ENCODE measurements around the gene TNXB.
"Not testable (repeated sequence)": the region's sequence is repeated elsewhere in the genome, so short reads cannot be mapped to it uniquely, and the experiment has no call there.

Gene TNXB

DNA sequence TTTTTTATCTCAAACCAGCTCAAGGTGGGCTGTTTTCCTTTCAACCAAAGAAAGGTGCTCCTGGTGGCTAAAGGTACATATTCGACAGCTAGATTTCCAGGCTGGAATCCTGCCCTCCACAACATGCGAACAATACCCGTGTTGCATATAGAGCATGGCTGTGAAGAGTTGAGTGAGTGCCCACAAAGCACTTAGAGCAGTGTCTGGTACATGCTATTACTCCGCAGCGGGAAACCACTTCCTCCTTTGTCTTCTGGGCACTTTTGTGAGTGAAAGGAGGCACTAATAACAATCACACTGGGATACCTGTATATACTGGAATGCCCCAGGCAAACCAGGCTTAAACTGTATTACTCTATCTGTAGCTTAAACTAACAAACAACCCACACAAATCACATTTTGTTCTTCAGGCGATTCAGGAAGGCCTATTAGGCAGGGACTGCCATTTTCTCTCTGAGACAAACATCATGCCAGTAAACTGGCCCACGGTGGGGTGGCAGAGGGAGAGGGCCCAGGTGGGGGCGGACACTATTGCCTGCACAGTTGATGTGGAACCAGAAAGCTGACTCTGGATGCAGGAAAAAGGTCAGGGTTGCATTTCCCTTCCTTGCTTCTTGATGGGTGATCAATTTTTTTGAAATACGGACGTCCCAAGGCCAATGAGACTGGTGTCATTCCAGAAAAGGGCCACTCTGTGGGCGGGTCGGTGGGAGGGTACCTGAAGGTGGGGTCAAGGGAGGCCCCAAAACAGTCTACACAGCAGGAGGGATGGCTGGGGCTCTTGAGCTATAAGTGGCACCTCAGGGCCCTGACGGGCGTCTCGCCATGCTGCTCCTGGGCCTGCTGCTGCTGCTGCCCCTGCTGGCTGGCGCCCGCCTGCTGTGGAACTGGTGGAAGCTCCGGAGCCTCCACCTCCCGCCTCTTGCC, 71.3 kb downstream of the TNXB start, which contains the start of gene CYP21A2:
Gene CYP21A2 (plus strand): TSS at position 818 of the 927 bp plus-strand sequence. CDS start 8 bp downstream, at position 826.
- not testable (repeated sequence) for DNase-seq (ENCODE audit: low read depth)

DNA sequence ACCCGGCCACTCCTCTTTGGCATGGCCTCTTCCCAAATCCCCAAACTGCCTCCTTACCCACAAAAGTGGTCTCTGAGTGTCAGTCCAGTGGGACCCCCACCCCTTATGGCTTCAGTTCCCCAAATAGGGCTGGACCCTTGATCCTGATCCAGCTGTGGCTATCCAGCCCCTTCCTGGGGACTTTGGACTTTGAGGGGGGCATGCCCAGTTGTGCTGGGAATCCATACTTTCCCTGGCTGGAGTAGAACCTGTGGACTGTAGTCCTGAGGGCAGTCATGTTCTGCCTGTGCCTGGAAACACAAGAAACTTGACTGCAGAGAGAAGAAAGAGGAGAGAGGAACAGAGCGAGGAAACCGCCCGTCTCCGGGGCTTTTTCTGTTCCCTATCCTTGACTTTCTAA, 72.0 kb downstream of the TNXB start:
- not testable (repeated sequence) for DNase-seq (ENCODE audit: low read depth)

DNA sequence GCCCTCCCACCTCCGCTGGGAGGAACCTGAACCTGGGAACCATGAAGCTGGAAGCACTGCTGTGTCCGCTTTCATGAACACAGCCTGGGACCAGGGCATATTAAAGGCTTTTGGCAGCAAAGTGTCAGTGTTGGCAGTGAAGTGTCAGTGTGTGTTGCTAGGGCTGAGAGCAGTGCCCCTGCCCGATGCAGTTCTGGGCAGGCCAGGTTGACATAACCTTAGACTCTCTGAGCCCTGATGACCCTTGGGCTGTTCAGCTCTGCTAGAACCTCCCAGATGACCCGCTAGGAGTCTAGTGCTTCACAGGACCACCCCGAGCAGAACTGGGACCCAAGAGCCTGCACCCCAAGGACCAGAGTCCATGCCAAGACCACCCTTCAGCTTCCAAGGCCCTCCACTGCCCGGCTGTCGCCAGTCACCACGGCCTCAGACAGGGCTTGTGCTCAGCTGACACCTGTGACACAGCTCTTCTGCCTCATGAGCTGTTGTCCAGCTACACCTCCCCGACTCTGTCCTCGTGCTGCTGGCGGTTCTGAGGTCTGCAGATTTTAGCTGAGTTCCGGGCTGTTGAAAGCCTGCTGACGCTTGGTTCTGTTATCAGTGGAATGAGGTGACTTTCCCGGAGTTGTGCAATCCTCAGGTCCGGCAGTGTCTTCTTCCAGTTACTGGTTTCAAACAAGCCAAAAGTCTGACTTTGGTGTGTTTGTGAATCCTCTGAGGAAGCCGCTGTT, 73.7 kb downstream of the TNXB start:
- DNase-seq (ENCODE audit: low read depth), result not testable (repeated sequence)

DNA sequence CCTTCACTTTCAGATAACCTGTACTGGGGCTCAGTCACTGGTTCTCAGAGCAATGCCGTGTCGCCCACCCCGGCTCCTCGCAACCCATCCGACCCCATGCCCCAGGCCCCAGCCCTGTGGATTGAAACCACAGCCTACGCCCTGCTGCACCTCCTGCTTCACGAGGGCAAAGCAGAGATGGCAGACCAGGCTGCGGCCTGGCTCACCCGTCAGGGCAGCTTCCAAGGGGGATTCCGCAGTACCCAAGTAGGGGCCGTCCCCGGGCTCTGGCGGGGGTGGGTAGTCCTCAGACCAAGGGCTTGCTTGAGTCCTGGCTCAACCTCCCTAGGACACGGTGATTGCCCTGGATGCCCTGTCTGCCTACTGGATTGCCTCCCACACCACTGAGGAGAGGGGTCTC, 79.6 kb downstream of the TNXB start:
- not testable (repeated sequence) for DNase-seq (ENCODE audit: low read depth)

GRCh38 chr6:32028631-32029030, 80.5 kb downstream of the TNXB start:
- not testable (repeated sequence) for DNase-seq (ENCODE audit: low read depth)

DNA sequence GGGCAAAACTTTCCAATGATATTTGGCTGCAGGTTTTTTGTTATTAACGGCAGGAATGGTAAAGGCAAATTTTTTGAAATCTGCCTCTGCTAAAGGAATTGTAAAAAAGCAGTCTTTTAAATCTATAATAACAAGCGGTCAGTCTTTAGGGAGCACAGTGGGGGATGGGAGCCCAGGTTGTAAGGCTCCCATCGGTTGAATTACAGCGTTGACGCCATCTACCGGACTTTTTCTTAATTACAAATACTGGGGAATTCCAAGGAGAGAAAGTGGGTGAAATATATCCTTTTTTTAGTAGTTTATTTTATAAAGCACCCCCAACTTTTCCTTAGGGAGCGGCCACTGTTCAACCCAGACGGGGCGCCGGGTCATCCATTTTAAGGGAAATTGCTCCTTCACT, 87.0 kb downstream of the TNXB start:
- DNase-seq (ENCODE audit: low read depth), result not testable (repeated sequence)

DNA sequence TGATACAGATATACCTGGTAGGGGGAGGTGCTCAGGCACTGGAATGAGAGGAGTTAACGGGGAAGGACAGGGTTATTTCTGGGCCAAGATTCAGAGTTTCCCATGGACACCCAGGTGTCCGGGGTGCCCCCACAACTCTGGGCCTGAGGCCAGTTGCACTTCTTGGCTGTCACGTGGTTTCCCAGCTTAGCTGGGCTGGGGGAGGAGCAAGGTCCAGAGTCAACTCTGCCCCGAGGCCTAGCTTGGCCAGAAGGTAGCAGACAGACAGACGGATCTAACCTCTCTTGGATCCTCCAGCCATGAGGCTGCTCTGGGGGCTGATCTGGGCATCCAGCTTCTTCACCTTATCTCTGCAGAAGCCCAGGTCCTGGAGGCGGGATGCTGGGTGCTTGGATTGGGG, 94.6 kb downstream of the TNXB start, which contains the start of gene C4B:
Gene C4B (plus strand): TSS at position 249 of the 400 bp plus-strand sequence. CDS start 51 bp downstream, at position 300.
- DNase-seq (ENCODE audit: low read depth), result not testable (repeated sequence)

GRCh38 chr6:32013738-32014137, 95.4 kb downstream of the TNXB start:
- not testable (repeated sequence) for DNase-seq (ENCODE audit: low read depth)

DNA sequence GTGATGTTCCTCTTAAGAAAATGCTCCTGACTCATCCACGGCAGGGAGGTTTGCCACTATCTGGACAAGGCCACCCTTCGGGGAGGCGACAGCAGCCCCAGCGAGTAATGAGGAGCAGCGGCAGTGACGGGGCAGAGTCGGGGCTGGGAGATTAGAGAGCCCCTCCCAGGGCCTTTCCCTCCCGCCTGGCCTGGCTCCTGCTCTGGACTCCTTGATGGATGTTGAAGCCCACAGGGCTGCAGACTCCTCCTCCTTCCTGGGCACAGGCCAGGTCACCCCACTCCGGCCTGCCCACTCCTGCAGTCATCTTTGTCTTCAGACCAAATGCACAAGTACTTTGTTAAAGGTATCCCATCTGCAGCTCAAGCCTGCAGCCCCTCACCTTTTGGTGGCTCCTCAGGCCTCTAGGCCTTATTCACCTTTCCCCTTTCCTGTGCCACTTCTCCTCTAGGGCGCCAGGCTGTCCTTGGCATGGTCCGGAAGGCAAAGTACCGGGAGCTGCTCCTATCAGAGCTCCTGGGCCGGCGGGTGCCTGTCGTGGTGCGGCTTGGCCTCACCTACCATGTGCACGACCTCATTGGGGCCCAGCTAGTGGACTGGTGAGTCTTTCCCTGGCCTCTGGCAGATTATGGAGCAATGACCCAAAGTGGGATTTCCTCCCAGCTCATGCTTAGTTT, 96.1 kb downstream of the TNXB start:
- DNase-seq (ENCODE audit: low read depth), result not testable (repeated sequence)

DNA sequence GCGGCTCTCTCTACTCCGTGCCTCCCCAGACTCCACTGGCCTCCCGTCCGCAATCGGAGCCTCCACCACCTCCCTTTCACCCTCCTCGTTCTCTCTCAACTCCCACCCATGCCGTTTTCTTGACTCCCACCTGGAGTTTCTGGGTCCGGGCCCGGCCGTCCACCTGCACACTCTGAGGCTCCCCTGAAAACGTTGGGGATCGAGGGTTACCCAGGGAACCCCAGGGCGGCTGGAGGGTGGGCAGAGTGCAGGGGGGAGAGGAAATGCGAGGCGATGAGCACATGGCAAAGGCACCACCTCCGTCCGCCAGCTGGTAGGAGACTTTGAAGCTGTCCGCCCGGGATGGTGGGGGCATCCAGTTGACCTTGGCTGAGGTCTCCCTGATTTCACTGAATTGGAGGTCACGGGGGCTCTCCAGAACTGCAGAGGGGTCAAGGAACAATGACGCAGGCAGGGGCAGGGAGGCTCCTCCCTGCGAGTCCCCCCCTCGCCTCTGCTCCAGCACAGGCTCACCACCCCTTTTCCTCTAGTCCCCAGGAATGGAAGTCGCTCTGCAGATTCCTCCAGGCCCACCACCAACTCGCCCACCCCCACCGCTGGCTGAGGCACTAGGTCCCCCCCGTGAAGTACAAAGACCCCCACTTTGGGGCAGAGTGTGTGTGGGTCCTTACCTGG, 98.1 kb downstream of the TNXB start:
- DNase-seq (ENCODE audit: low read depth), result not testable (repeated sequence)

GRCh38 chr6:32009537-32009936, 99.6 kb downstream of the TNXB start:
- not testable (repeated sequence) for DNase-seq (ENCODE audit: low read depth)

DNA sequence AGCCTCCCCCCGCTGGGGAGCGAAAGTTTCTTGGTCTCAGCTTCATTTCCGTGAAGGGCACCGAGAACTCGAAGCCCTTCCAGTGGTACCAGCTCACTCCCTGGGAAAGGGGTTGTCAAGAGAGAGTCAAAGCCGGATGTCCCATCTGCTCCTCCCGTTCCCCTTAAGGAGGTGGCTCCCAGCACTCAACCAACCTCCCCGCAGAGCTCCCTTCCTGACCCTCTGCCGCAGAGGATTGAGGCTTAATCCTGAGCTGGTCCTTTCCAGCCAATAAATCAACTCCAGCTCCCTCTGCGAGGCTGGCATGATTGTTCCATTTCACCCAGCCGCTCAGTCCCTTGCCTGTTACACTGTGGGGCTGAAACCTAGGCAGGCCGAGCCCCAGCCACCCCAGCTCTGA, 100.5 kb downstream of the TNXB start:
- not testable (repeated sequence) for DNase-seq (ENCODE audit: low read depth)

DNA sequence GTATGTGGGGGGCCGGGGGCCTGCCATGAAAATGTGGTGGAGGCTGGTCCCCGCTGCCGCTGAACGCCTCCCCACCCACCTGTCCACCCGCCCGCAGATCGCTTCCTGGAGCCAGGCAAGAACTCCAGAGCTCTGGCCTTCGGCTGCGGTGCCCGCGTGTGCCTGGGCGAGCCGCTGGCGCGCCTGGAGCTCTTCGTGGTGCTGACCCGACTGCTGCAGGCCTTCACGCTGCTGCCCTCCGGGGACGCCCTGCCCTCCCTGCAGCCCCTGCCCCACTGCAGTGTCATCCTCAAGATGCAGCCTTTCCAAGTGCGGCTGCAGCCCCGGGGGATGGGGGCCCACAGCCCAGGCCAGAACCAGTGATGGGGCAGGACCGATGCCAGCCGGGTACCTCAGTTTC, 101.1 kb downstream of the TNXB start:
- not testable (repeated sequence) for DNase-seq (ENCODE audit: low read depth)

GRCh38 chr6:32007086-32007485, 102.1 kb downstream of the TNXB start:
- DNase-seq (ENCODE audit: low read depth), result not testable (repeated sequence)

DNA sequence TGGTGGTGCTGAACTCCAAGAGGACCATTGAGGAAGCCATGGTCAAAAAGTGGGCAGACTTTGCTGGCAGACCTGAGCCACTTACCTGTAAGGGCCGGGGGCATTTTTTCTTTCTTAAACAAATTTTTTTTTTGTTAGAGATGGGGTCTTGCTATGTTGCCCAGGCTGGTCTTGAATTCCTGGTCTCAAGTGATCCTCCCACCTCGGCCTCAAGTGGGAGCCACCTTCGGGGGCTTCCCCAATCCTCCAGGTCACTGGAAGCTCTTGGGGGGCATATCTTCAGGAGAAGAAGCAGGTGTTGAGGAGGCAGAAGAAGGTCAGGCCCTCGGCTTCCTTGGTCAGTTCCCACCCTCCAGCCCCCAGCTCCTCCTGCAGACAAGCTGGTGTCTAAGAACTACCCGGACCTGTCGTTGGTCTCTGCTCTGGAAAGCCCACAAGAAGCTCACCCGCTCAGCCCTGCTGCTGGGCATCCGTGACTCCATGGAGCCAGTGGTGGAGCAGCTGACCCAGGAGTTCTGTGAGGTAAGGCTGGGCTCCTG, 103.1 kb downstream of the TNXB start:
- DNase-seq (ENCODE audit: low read depth), result not testable (repeated sequence)

DNA sequence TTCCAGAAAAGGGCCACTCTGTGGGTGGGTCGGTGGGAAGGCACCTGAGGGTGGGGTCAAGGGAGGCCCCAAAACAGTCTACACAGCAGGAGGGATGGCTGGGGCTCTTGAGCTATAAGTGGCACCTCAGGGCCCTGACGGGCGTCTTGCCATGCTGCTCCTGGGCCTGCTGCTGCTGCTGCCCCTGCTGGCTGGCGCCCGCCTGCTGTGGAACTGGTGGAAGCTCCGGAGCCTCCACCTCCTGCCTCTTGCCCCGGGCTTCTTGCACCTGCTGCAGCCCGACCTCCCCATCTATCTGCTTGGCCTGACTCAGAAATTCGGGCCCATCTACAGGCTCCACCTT, 103.6 kb downstream of the TNXB start:
- DNase-seq (ENCODE audit: low read depth), result not testable (repeated sequence)

GRCh38 chr6:32004864-32005537, 104.1 kb downstream of the TNXB start:
- not testable (repeated sequence) for DNase-seq (ENCODE audit: low read depth)

GRCh38 chr6:32004393-32004792, 104.7 kb downstream of the TNXB start:
- DNase-seq (ENCODE audit: low read depth), result not testable (repeated sequence)

GRCh38 chr6:32003301-32003700, 105.8 kb downstream of the TNXB start:
- DNase-seq (ENCODE audit: low read depth), result not testable (repeated sequence)

- DNase-seq (ENCODE audit: low read depth), result not testable (repeated sequence)
Observed at GRCh38 chr6:32002546-32003268, 106.4 kb downstream of the TNXB start.
